Memory B cell (primary cell): ENCODE results near the gene PDE6D.

Source experiments
- ATAC-seq: fragments of 150-1000 bp; cut with Tn5 transposase; 2 replicates; pipeline ENCODE4 v1.10.0; 2021; ENCODE audit warnings: low read depth, mild to moderate bottlenecking, moderate library complexity
- DNase-seq, 2 donors: peaks; one replicate each; pipeline ENCODE4 v3.0.0; 2022; ENCODE audit warnings: low spot score in 2 of 2
- H3K27ac Mint-ChIP-seq: one replicate; pipeline ENCODE4 v1.8.0; 2022; ENCODE audit warnings: mild to moderate bottlenecking, moderate library complexity, mixed read lengths
- H3K27me3 Mint-ChIP-seq: one replicate; pipeline ENCODE4 v1.8.0; 2022; ENCODE audit warnings: mixed read lengths
- H3K36me3 Mint-ChIP-seq: one replicate; pipeline ENCODE4 v1.8.0; 2022; ENCODE audit warnings: mild to moderate bottlenecking, mixed read lengths
- H3K4me1 Mint-ChIP-seq: one replicate; pipeline ENCODE4 v1.8.0; 2022; ENCODE audit warnings: mixed read lengths
- H3K4me3 Mint-ChIP-seq: one replicate; pipeline ENCODE4 v1.8.0; 2022; ENCODE audit warnings: mild to moderate bottlenecking, moderate library complexity, mixed read lengths
- H3K9me3 Mint-ChIP-seq: one replicate; pipeline ENCODE4 v1.8.0; 2022; ENCODE audit warnings: mixed read lengths

Gene PDE6D

DNA sequence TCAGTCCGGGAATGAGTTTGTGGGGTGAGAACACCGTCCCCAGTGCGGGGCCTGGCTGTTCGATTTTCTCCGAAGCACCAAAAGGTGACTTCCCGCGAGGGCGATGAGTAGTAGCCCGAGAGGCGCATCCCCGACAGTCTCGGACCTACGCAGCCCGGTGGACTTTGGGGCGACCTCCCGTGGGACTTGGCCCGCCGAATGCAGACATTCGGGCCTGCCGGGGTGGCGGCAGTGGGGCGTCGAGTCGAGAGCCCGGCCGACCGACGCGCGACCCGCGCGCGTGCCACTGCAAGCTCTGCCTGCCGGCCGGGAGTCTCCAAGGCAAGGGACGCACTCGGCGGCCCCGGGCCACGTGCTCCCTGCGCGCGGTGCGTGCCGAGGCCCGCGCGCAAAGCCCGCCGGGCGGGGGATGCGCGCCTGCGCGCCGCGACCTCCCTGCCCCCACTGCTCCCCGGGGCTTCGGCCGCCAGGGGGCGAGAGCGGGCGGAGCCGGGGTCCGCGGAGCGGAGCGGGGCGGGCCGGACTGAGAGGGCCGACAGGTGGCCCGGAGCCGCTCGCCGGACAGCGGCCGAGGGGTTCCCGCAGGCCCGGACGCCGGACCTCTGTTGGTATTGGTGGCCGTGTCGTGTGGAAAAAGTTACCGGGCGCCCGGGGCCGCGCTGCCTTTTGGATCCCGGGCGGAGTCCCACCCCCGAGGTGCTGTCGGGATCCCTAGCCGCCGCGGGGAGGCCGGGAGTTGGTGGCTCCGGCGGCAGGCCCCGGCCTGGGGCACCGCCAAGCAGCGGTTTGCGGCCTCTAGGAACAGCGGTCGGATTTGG is 70.9 kb downstream of the PDE6D start:
- peaks cover 24% of the 10 kb centered on the region for H3K36me3 Mint-ChIP-seq
- ATAC-seq = peak; percentile 30
- no peaks in the 10 kb centered on the region for H3K9me3 Mint-ChIP-seq
- H3K27ac Mint-ChIP-seq = peak overlapping the region; percentile 100
- peaks cover 36% of the 10 kb centered on the region for H3K4me1 Mint-ChIP-seq
- peak overlapping the region; percentile 92 for H3K4me3 Mint-ChIP-seq
- no peaks in the 10 kb centered on the region for H3K27me3 Mint-ChIP-seq
- DNase-seq = peak; percentile 96 to 99

DNA sequence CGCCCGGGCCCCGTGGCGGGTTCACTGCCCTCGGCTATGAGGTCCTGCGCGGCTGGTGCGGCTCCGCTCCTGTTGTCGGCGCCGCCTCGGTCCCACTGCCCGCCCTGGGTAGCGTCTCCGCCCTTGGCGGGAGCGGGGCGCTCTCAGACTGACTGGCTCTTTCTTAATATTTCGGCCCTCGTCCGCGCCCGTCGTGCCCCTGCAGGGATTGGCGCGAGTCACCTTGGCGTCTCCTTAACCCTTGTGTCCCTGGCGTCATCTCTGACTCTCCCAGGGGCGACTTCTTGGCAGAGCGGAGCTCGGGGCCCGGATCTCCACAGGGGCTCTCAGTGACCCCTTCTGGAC is 71.5 kb downstream of the PDE6D start:
- Mint-ChIP-seq H3K4me1 (peaks cover 34% of the 10 kb centered on the region), H3K4me3 (peak overlapping the region; percentile 92), H3K27ac (peak overlapping the region; percentile 100), H3K9me3 (no peaks in the 10 kb centered on the region), H3K27me3 (no peaks in the 10 kb centered on the region), H3K36me3 (peaks cover 23% of the 10 kb centered on the region)
- DNase-seq (no peak), ATAC-seq (no peak)

DNA sequence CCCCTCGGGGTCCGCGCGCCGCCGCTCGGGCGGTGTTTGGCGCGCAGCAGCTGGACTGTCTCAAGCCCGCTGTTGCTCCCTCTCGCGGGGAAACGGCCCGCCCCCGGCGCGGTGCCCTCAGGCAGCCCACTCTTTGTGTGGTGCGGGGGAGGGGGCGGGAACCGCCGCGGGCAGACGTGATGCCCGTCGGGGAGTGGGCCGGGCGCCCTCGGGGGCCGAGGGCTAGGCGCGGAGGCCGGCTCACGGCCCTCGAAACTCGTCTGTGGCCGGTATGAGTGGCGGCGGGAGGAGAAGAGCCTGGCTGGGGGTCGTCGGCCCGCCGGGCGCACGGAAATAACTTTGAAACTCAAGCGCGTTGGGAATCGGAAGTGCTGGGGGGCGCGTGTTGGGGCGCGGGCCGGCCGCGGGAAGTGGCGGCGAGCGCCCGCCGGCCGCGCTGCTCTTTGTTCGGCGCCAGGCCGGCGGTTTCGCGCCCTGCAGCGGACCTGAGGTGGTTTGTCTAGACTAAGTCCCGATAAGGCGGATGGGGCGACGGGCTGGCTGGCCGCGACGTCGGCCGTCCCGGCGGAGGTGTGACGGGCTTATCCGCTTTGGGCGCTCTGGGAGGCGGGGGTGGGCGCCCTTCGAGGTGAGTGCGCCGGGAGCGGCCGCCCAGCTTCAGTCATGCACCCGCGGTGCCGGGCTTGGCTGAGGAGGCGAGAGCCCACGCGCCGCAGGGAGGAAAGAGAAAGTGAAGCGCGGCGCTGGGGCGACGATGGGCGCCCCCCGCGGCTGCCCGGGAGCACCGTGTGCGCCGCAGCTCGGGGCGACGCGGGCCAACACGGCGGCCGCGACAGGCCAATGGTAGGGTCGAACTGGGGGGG is 72.1 kb downstream of the PDE6D start:
- peak; percentile 56 to 60 for DNase-seq
- H3K4me1 Mint-ChIP-seq = peaks cover 30% of the 10 kb centered on the region
- no peaks in the 10 kb centered on the region for H3K9me3 Mint-ChIP-seq
- ATAC-seq = no peak
- H3K4me3 Mint-ChIP-seq = peak overlapping the region; percentile 92
- no peaks in the 10 kb centered on the region for H3K27me3 Mint-ChIP-seq
- peaks cover 25% of the 10 kb centered on the region for H3K36me3 Mint-ChIP-seq
- peak overlapping the region; percentile 100 for H3K27ac Mint-ChIP-seq

DNA sequence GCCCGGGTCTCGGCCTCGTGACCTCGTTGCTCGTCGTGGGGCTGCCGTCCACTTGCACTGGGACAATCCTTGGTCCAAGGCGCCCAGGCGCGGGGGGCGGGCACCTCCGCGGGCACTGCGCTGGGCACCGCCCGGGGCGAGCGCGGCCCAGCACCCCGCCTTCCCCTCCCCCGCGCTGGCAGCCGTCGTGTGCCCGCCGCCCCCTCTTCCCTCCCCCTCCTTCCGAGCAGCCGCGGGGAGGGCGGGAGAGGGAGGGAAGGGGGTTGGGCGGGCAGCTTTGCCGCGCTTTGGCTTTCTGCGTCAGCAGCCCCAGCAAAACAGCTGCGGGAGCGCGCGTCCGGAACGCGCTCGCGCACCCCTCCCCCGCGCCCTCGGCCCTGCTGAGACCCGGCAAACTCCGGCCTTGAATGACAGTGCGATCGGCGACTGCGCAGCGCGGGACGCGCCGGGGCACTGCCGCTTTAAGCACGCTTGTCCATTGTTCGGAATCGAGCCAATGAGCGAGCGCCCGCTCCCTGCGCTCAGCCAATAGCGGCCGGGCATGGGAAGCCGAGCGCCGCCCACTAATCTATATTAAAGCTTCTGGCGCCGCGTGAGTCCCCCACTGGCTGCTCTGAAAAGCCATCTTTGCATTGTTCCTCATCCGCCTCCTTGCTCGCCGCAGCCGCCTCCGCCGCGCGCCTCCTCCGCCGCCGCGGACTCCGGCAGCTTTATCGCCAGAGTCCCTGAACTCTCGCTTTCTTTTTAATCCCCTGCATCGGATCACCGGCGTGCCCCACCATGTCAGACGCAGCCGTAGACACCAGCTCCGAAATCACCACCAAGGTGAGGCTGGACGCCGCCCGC is 72.9 kb downstream of the PDE6D start, which contains the start of gene PTMA:
Gene PTMA (plus strand): TSS at position 599 of the 846 bp plus-strand sequence. CDS start 182 bp downstream, at position 781.
- Mint-ChIP-seq H3K4me3 (peak within 1 kb of the TSS; percentile 94), H3K9me3 (no peaks in the 10 kb centered on the region), H3K36me3 (peaks cover 19% of the 10 kb centered on the region), H3K4me1 (peaks cover 23% of the 10 kb centered on the region), H3K27ac (peak within 1 kb of the TSS; percentile 100), H3K27me3 (no peaks in the 10 kb centered on the region)
- DNase-seq = peak; percentile 99
- peak; percentile 60 for ATAC-seq

DNA sequence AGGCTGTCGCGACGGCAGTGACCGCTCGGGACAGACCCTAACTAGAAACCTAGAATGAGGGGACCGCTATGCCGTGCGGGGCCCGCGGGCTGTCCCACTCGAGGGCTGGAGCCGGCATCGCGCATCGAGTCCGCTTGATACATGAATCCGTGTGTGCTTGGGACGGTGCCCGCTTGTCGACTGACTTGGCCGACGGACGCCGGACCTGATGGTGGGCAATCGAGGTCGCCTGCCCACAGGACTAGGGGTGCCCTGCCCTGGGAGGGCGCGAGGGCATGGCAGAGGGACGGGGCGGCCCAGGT is 73.5 kb downstream of the PDE6D start:
- Mint-ChIP-seq H3K4me1 (peaks cover 21% of the 10 kb centered on the region), H3K27me3 (no peaks in the 10 kb centered on the region), H3K27ac (peak overlapping the region; percentile 100), H3K9me3 (no peaks in the 10 kb centered on the region), H3K4me3 (peak overlapping the region; percentile 94), H3K36me3 (peaks cover 17% of the 10 kb centered on the region)
- ATAC-seq (no peak), DNase-seq (peak; percentile 68 to 81)

DNA sequence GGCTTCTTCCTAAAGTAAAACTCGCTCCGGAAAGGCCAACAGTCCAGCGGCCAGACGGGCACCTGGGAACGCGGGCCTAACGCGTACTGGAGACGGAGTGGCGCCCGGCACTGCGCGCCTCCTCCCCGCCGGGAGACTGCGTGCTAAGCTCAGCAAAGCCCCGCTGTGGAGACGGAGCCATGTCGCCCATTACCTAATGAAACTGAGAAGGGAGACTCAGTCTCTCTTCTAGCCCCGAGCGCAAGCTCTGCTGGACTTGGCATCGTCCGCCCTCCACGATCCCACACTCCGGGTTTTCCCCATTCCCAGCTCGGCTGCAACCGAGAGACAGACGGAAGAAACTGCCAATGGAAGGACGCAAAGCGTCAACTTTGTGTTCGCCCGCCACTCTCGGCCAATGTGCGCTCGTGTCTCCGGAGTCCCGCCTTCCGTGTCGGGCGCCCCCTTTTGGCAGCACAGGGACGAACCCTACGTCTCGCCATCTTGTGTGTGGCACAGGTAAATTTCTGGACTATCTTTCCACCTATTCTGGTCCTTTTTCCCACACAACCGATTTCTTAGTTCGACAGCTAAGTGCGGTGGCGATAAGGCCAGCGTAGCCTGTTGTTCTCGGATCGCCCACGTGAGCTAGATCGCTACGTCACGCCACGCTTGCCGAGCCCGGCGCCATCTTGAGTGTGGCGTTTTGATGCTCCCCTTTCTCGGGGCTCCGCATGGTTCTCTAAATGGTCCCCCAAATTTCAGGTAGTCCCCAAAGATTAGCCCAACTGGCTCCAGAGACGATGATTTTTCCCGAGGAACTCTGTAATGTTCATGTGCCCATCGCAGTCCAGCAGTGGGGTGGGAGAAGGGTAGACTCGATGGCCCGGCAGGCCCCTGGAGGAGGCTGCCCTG is 74.1 kb downstream of the PDE6D start:
- Mint-ChIP-seq H3K27me3 (no peaks in the 10 kb centered on the region), H3K4me1 (peaks cover 15% of the 10 kb centered on the region), H3K4me3 (peak overlapping the region; percentile 94), H3K27ac (peak overlapping the region; percentile 100), H3K36me3 (peaks cover 11% of the 10 kb centered on the region), H3K9me3 (no peaks in the 10 kb centered on the region)
- peak; percentile 41 for ATAC-seq
- peak; percentile 97 to 98 for DNase-seq

DNA sequence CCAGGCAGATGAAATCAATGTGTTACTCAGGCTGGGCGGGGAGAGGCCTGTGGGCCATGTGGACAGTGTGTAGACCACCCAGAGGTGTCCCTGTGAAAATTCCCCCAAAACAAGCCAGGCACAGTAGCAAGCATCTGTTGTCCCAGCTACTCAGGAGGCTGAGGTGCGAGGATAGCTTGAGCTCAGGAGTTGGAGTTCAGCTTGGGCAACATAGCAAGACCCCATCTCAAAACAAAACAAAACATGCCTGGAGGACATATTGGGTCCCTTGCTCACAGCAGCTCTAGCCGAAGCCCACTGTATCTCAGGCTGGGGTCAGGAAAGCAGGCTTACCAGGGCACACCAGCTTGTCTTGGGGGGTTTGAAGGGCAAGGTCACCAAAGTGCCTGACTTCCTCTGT is 77.1 kb downstream of the PDE6D start:
- Mint-ChIP-seq H3K4me3 (peak overlapping the region; percentile 14), H3K27ac (no peak overlapping the region), H3K27me3 (no peaks in the 10 kb centered on the region), H3K4me1 (peaks cover 13% of the 10 kb centered on the region), H3K9me3 (no peaks in the 10 kb centered on the region), H3K36me3 (peaks cover 2% of the 10 kb centered on the region)
- ATAC-seq (no peak), DNase-seq (no peak)

DNA sequence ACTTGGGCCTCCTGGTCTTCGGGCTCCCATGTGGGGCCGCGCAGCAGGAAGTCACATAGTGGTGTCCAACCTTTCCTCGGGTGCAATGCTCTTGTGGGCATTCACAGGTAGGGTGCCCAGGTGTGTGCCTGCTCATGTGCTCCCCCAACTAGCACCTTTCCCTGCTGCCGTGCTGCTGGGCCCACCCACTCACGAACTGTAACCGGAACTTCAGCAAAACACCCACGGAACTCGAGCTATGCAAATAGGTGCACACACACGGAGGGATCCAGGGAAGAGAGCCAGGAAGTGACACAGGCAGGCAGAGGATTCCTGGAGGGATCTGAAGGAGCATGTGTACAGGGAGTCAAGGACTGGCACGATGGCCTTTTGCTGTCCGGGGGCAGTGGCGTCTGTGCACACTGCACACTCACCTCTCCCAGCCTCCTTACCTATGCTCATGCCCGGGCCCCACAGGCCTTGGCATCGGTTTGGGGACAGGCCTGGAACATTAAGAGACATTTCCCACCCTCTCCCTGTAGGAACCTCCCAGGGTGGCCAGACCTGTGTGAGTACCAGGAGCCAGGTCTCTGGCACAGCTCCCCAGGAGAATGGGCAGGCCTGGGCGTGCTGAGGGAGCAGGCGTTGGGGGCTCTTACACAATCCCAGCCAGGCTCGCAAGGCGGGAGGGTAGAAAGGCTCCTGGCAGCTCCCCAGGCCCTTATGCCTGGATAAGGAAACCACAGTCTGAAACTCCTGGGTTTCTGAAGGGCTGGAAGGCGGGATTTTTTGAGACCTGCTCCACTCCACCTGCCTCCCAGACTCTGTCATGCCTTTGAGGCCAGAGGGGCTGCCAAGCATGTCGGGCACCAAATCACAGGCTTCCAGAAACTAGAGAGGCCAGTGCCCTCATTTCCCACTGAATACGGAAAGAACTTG is 79.4 kb downstream of the PDE6D start:
- H3K9me3 Mint-ChIP-seq = no peaks in the 10 kb centered on the region
- H3K27ac Mint-ChIP-seq = no peak overlapping the region
- peaks cover 2% of the 10 kb centered on the region for H3K36me3 Mint-ChIP-seq
- H3K4me1 Mint-ChIP-seq = peaks cover 13% of the 10 kb centered on the region
- H3K27me3 Mint-ChIP-seq = no peaks in the 10 kb centered on the region
- ATAC-seq (no peak), DNase-seq (no peak)
- H3K4me3 Mint-ChIP-seq = no peak overlapping the region

DNA sequence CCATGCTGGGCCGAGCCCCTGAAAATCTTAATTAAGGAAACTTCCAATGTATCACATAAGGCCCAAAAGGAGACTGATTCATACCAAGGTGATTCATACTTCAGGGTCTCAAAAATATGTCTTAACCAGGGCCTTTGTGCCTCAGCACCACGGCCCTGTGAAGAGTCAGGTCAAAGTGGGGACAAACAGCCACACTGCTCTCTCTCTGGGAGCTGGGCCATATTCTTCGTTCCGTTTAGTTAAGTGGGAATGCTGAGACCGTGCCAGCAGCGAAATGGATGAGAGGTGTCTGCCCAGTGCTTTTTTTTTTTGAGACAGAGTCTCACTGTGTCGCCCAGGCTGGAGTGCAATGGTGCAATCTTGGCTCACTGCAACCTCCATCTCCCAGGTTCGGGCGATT is 82.1 kb downstream of the PDE6D start:
- Mint-ChIP-seq H3K4me3 (no peak overlapping the region), H3K36me3 (no peaks in the 10 kb centered on the region)
- no peak for ATAC-seq

DNA sequence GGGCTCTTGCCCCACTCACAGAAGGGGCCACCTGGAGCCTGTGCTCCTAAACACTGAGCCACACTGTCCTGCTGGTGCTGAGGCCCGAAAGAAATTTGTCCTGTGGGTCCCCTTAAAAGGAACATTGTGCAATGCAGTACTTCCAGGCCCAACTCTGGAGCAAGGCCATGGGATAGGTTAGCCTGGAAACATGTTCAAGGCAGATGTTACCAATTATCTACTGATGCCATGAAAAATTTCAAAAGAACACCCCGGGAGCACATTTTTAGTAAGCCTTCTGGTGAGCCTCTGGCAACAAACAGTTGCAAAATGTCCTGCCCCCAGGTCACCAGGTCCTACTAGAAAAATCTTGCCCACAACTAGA is 85.1 kb downstream of the PDE6D start:
- H3K4me1 Mint-ChIP-seq = no peaks in the 10 kb centered on the region
- H3K4me3 Mint-ChIP-seq = no peak overlapping the region
- no peak for ATAC-seq

More for the DNA sequence above, 82.1 kb downstream of the PDE6D start:
- H3K4me1 Mint-ChIP-seq = peaks cover 4% of the 10 kb centered on the region
- H3K27ac Mint-ChIP-seq = no peak overlapping the region
- no peaks in the 10 kb centered on the region for H3K9me3 Mint-ChIP-seq
- DNase-seq = no peak
- H3K27me3 Mint-ChIP-seq = no peaks in the 10 kb centered on the region

DNA sequence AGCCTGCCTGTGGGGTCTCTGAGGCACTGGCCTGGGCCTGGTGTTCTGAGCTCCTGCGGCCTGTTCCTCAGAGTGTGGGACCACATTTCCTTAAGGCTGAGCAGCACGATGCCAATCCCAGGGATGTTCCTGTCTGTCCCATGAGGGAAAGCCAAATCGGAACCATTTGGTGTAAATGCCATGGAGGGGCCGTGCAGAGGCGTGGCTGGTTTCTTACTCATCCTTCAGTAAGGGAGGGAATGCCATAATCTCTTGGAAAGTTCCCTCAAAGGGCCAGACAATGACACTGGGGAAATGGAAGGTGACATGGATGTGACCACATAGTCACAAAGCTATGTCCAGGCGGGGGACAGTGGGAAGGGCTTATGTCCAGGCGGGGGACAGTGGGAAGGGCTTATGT is 87.1 kb downstream of the PDE6D start:
- no peak overlapping the region for H3K4me3 Mint-ChIP-seq
- no peaks in the 10 kb centered on the region for H3K4me1 Mint-ChIP-seq
- ATAC-seq (no peak), DNase-seq (no peak)
- H3K27ac Mint-ChIP-seq = no peak overlapping the region
- no peaks in the 10 kb centered on the region for H3K36me3 Mint-ChIP-seq
- H3K9me3 Mint-ChIP-seq = no peaks in the 10 kb centered on the region
- no peaks in the 10 kb centered on the region for H3K27me3 Mint-ChIP-seq

More for the DNA sequence above, 85.1 kb downstream of the PDE6D start:
- H3K27ac Mint-ChIP-seq = no peak overlapping the region
- H3K9me3 Mint-ChIP-seq = no peaks in the 10 kb centered on the region
- DNase-seq = no peak
- no peaks in the 10 kb centered on the region for H3K27me3 Mint-ChIP-seq
- H3K36me3 Mint-ChIP-seq = no peaks in the 10 kb centered on the region

DNA sequence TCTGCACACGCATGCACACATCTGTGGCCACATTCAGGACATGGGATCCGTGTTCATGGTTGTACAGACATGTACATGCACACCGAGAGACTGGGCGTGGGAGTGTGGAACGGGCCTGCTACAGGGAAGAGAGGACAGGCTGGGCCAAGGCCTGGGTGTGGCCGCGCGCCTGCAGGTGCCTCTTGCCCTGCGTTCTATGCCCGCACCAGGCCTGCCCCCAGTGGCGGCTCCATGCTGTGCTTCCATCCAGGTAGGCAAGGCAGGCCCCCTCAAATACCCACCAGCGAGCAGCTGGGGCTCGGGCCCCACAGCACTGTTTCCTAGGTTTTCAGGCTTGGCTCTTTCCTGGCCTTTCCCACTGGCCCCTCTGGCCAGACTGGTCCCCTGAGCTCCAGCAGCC is 88.2 kb downstream of the PDE6D start:
- Mint-ChIP-seq H3K27ac (no peak overlapping the region), H3K36me3 (no peaks in the 10 kb centered on the region), H3K4me1 (no peaks in the 10 kb centered on the region), H3K9me3 (no peaks in the 10 kb centered on the region), H3K27me3 (no peaks in the 10 kb centered on the region), H3K4me3 (no peak overlapping the region)
- DNase-seq (no peak), ATAC-seq (no peak)
